Stimulated activated CD4-positive, alpha-beta T cell treated with anti-CD3 and anti-CD28 coated beads, Interleukin-4, amount 100 ng/mL, for 48 hours (primary cell): ENCODE results near the gene SDC4.
"Not testable (repeated sequence)": the region's sequence is repeated elsewhere in the genome, so short reads cannot be mapped to it uniquely, and the experiment has no call there.

Experiments
- DNase-seq, 2 donors: peaks; one replicate each; pipeline ENCODE4 v3.0.0-alpha.2; 2020; ENCODE audit warnings: low read depth in 2 of 2

Gene SDC4

GRCh38 chr20:45363611-45364492 is 15.6 kb upstream of the SDC4 start:
- DNase-seq = no peak

GRCh38 chr20:45362804-45363610 is 14.8 kb upstream of the SDC4 start, which contains the start of gene SYS1:
Gene SYS1 (plus strand): TSS chr20:45363156. CDS start chr20:45363532, 376 bp downstream.
- peak; percentile 98 for DNase-seq

GRCh38 chr20:45361793-45362192 is 13.6 kb upstream of the SDC4 start:
- DNase-seq = no peak

DNA sequence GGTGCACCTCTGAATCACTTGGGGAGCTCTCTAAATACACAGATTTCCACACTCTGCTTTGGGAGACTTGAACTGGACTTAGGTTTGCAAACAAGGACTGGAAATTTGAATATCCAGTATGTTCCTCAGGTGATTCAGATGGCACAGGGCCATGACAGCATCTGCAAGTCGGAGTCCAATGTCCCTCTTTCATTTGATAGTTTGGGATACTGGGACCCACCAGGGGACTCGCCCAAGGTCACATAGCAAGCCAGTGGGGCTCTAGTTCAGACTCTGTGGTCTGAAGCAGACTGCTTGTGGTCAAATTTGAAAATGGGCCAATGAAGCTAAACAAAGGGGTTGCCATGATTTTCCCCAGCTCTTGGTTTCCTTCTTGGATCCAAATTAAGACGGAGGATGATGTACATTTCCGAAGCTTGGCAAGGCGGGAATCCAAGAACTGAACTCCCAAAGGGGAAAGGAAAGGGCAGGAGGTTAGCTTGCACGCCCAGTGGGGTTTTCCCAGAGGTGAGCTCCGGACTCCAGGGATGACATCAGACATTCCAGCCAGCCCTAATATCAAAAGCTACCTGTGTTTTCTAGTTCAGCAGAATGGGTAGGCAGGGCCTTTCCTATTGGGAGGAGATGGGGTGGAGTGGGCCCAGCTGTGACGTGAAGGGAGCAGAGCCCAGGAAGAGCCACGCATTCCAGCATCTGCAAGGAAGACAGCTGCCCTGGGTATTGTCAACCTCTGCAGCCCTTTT is 11.4 kb upstream of the SDC4 start:
- DNase-seq = no peak

DNA sequence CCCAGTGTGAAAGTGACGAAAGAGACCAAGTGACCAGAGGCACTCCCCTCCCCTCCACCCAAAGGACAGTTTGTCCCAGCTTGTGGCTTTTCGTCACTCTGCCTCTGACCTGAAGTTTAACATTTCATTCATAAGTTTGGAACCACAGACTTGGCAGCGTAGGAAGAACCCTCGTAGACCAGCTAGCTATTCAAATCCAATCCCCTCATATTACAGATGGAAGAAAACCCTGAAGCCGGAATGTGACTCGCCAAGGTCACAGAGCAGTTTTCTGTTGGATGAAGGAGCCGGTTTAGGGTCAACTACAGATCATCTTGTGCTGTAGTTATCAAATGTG is 10.8 kb upstream of the SDC4 start:
- DNase-seq = no peak

GRCh38 chr20:45358282-45359068 is 10.3 kb upstream of the SDC4 start:
- no peak for DNase-seq

DNA sequence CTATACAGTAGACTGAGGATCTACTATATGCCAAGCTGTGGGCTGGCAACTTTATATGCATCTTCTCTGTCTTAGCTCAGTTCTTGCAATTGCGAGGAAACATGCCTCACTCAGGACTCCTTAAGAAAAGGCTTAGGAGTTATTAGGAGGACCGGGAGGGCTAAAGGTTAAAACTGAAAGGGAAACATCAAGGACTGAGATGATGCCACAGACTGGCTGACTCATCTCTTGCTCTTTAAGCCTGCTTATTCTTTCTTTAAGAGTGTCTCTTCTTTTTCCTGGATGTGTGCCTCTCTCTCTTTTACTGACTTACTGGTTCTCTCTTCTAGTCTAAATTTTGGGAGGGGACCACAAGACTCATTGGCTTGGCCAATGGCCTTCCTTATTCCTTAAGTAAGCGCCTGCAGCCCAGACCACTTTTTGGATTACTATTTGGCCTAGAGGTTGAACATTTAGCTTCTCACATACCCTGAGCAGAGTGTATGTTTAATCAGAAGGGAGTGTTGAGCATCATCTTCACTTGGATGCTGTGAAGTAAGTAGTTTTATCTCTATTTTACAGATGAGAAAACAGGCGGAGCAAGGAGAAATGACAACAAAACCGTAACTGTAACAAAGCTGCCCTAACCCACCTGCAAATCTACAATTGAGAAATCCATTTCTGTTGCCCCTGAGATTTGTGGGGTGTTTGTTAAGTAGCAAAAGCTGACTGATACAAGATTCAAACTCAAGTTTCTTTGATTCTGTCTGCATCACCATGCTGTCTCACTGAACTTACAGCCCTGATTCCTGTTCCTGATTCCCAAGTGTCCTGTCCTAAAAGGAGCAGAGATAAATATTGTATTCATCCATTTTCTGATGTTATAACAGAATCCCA is 7.2 kb upstream of the SDC4 start:
- no peak for DNase-seq

DNA sequence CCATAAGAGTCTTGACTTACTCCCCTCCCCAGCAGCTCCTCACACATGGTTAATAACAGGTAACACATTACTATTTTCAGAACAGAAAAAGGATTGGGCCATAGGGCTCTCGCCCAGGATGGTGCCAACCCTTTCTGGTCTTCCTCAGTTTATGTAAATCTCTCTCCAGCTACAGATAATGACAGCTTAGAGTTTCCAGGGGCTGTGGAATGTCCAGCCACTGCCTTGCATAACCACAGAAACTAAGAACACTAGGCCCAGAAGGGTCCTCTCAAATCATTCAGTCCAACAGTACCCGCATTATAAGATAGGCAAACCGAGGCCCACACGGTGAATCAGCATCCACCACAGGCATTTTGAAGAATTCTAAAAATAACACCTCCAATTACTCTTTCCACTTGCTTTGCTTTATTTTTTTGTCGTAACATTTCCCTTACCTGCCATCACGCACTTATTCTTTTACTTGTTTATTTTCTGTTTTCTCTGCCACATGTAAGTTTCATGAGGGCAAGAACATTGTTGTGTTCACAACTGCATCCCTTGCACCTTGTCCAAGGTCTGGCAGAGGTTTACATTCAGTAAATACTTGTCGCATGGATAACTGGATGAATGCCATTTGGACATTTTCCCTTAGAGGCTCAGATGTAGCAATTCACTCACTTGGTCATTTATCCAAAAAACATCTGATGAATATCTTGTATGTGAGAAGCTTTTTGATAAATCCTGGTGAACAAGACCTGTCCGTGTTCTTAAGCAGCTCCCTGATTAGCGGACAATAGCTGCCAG is 6.4 kb upstream of the SDC4 start:
- peak in 1 of 2 donors; percentile 25 for DNase-seq

- DNase-seq = no peak
These were observed 5.5 kb upstream of the SDC4 start for GRCh38 chr20:45353746-45354145.

GRCh38 chr20:45352729-45353128 is 4.5 kb upstream of the SDC4 start:
- DNase-seq = no peak

DNA sequence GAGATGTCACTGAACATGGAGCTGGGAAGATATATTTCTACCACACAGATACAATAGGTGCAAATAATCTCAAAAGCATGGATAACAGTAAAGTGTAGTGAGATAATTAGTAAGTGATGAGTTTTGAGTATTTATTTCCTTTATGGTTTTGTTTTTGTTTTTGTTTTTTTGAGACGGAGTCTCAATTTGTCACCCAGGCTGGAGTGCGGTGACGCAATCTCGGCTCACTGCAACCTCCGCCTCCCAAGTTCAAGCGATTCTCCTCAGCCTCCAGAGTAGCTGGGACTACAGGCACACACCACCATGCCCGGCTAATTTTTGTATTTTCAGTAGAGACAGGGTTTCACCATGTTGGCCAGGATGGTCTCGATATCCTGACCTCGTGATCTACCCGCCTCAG is 2.6 kb upstream of the SDC4 start:
- not testable (repeated sequence) for DNase-seq

- no peak for DNase-seq
These were observed 2.0 kb upstream of the SDC4 start for GRCh38 chr20:45350217-45350616.

GRCh38 chr20:45347297-45347935 is 808 bp downstream of the SDC4 start:
- no peak for DNase-seq

DNA sequence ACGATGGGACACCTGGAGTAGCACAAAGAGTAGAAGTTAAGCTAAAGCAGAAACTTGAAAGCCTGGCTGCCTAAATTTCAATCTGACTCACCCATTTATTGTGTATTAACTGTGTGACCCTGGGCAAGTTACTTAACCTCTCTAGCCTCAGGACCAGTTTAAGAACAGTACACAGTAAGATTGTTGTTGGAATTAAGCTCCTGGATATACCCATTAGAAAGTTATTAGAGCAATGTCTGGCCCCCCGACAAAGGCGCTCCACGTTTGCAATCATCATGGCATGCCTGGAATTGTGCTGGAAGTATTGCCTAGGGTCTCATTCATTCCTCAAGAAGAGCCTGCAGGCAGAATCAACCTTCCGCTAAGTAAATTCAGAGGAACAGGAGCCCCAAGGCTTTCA is 1.4 kb downstream of the SDC4 start:
- no peak for DNase-seq

DNA sequence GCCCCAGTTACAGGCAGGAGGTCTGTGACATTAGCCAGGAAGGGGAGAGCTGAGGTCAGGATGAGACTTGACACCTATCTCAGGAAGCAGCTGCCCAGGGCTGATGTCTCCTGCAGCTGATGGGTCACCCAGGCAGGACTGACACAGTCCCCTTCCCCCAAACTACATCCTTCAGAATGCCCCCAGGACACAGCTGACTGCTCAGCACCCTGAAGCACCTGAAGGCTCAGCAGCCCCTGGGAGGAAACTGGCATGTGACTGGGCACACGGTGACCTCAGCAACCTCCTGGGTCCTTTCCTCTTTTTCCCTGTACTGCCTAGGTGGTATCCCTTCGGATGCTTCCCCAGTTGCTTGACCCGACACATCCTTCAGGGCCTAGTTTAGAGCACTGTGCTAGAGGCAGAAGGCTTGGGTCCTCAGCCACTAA is 1.9 kb downstream of the SDC4 start:
- DNase-seq = no peak

DNA sequence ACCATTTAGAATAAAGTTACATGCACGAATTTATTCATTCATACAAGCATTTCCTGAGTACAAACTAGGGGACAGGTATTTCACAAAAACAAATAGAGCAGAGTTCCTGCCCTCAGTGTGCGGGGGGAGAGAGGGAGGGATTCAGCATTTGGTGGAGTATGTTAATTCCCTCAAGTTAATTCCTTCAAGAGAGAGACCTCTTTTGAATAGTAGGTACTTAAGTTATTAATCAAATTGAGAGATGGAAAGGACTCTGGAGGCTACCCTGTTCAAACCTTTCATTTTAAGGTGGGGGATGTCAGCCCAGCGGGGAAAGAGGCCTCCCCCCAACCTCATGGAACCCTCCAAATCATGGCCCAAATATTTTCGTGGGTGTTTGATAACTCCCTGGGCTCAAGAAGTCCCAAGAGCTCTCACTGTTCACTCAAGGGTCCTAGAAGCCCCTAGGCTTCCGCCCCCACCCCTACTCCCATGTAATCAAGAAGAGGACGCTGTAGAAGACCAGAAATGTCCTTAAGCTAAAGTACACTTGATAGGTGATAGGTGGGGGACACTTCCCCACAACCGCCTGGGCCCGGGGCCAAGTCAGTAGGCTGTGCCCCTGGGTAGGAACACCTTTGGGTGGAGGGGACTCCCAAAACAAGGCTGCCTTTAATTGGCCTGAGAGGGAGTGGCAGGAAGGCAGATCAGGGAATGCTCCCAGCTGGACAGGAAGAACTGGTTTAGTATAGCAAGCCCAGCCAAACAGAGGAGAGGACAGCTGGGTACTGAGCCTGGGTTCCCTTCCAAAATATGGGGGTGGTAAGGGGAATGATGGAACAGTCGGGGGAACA is 2.9 kb downstream of the SDC4 start:
- DNase-seq = no peak

- no peak for DNase-seq
These were observed 3.9 kb downstream of the SDC4 start for GRCh38 chr20:45344168-45344860.
